Brain pericyte (primary cell): ENCODE results near the gene INHBC.
"Not testable (repeated sequence)": the region's sequence is repeated elsewhere in the genome, so short reads cannot be mapped to it uniquely, and the experiment has no call there.

Experiments used
- DNase-seq: peaks from one replicate; pipeline ENCODE4 v3.0.0-alpha.2; 2012; ENCODE audit warnings: low read depth, low spot score

Gene INHBC

GRCh38 chr12:57429473-57430111, 5.0 kb upstream of the INHBC start:
- DNase-seq, result no peak

- peak; percentile 17 for DNase-seq
These were observed 4.3 kb upstream of the INHBC start for GRCh38 chr12:57430112-57430930.

GRCh38 chr12:57430931-57431566, 3.5 kb upstream of the INHBC start, which contains the start of gene R3HDM2:
TSS of gene R3HDM2 (minus strand) at chr12:57431043. CDS start at chr12:57310428, 120,615 bp downstream.
- peak; percentile 83 for DNase-seq

DNA sequence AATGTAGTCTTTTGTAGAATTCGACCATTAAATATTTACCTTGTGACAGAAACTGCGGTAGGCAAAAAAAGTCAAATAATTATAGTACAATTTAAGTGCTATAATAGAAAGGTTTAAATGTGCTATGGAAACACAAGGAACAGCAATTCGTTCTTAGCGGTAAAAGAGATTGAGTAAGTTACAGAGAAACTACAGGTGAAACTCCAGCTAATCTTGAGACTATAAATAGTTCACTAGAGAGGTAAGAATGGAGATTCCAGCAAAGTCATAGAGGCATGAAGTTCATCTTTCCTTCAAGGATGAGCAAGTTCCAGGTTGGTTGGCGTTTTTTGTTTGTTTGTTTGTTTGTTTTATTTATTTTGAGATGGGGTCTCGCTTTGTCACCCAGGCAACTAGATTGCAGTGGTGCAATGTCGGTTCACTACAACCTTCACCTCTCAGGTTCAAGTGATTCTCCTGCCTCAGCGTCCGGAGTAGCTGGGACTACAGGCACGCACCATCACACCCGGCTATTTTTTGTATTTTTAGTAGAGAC, 2.9 kb upstream of the INHBC start:
- DNase-seq, result no peak

- no peak for DNase-seq
These were observed 1.2 kb upstream of the INHBC start for GRCh38 chr12:57433370-57433769.

GRCh38 chr12:57435293-57435692, 709 bp downstream of the INHBC start:
- DNase-seq, result no peak

DNA sequence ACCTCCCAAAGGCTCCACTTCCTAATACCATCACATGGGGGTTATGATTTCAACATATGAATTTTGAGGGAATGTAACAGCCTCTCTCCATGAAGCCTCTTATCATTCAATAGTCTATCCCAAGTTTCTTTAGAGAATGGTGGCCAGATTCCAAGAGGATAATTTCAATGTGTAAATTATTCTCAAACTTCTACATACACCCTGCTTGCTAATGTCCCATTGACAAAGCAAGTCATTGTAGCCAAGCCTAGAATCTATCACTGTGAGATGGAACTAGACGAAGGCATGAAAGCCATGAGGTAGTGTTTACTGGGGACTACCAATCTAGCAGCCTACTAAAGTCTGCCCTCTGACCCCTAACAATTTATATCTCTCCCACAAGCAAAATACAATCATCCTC, 3.8 kb downstream of the INHBC start:
- DNase-seq, result no peak

GRCh38 chr12:57439762-57440266, 5.2 kb downstream of the INHBC start:
- no peak for DNase-seq

- not testable (repeated sequence) for DNase-seq
These were observed 6.8 kb downstream of the INHBC start for GRCh38 chr12:57441393-57441792.

DNA sequence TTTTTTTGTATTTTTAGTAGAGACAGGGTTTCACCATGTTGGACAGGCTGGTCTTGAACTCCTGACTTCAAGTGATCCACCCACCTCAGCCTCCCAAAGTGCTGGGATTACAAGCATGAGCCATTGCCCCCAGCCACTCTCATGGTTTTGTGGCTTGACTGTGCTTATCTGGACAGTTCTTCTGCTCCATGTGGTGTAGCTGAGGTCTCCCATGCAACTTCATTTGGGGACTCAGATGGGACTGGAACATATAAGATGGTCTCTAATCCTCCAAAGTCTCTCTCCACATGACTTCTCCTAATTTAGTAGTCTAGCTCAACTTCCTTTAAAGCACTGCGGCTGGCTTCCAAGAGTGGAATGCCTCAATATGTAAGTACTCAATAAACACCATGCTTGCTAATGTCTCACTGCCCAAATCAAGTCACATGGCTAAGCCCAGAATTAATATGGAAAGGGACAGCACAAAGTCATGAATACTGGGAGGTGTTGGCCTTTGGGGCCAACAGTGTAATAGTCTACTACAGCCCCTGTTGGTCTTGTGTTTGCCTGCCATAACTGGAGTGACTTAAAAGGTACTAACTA, 7.4 kb downstream of the INHBC start:
- no peak for DNase-seq

- DNase-seq, result not testable (repeated sequence)
These were observed 9.8 kb downstream of the INHBC start for GRCh38 chr12:57444337-57444736.

DNA sequence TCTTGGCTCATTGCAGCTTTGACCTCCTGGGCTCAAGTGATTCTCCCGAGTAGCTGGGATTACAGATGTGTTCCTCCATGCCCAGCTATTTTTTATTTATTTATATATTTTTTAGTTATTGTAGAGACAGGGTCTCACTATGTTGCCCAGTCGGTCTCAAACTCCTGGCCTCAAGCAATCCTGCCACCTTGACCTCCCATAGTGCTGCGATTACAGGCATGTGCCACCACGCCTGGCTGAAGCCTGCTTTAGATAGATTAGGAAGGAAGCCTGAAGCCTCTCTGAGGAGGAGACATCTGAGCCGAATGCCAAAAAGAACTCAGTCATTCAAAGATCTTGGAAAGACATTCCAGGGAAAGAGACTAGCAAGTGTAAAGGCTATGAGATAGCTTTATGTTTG, 10.2 kb downstream of the INHBC start:
- no peak for DNase-seq

DNA sequence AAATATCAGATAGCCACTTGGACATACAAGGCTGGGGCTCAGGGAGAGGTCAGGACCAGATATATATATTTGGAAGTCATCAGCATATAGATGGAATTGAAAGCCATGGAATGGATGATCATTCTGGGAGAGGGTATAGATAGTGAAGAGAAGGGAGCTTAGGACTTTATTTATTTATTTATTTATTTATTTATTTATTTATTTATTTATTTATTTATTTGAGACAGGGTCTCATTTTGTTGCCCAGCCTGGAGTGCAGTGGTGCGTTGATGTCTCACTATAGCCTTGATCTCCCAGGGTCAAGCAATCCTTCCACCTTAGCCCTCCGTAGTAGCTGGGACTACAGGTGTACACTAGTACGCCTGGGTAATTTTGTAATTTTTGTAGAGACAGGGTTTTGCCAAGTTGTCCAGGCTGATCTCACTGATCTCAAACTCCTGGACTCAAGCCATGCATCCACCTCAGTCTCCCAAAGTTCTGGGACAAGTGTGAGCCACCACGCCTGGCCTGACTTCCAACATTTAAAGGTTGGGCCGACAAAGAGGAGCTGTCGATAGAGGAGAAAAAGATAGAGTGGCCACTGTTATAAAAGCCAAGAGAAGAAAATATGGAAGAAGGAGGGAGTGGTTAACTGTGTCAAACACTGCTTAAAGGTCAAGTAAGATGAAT, 11.8 kb downstream of the INHBC start:
- no peak for DNase-seq

GRCh38 chr12:57448669-57449068, 14.1 kb downstream of the INHBC start:
- no peak for DNase-seq

GRCh38 chr12:57449375-57449774, 14.8 kb downstream of the INHBC start:
- DNase-seq, result no peak

GRCh38 chr12:57450057-57450456, 15.5 kb downstream of the INHBC start:
- DNase-seq, result no peak

DNA sequence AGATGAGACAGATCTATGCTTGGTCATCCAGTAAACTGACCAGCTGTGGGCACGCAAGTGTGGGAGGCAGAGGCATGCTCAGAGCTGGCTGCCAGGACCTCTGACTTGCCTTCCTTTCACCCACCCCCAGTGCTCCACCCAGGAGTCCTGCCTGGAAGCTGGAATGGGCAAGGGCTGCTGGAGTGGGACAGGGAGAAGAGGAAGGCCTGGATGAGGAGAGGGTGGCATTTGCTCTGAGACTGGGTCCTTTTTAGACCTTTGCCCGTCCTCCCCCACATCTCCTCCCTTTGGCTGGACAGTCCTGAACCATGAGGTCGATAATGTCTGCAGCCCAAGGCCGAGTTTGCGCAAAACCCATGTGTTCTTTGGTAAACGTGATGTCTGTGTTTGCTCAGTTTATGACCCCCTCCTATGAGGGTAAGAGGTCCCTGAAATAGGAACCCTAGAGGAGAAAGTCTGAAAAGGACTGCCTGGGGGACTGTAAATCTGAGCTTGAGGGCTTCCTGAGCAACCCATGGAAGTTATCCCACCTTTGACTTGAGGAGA, 16.7 kb downstream of the INHBC start:
- DNase-seq, result no peak

DNA sequence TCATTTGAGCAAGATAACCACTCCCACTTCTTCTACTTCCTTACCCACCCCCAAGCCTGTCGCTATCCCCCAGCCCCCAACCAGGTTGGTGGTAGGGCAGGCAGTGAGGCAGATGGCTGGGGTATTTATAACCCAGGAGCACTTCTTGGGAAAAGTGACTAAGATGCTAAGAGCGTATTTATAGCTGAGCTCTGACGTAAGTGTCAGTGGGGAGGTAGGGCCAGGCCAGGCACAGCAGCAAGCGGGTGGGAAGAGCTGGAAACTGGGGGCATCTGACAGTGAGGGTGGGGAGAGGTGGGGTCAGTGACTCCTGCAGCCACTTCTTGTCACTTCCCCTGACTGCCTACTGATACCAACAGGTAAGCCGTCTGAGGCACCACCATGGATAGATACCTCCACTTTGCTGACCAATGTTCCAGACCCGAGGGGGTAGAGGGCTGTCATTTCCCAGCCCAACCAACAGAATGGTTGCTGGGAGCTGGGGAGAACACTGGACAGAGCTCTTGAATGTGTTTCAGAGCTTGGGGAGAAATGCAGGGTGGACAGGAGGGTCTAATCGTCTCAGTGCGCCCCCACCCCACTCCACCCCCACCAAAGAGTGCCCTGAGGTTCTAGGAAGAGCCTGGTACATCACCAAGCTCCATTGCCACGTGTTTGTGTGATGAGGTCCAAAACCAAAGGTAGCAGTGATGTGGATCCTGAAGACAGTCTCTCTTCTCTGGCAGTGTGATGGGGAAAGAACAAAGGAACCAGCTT, 17.8 kb downstream of the INHBC start:
- DNase-seq, result no peak

DNA sequence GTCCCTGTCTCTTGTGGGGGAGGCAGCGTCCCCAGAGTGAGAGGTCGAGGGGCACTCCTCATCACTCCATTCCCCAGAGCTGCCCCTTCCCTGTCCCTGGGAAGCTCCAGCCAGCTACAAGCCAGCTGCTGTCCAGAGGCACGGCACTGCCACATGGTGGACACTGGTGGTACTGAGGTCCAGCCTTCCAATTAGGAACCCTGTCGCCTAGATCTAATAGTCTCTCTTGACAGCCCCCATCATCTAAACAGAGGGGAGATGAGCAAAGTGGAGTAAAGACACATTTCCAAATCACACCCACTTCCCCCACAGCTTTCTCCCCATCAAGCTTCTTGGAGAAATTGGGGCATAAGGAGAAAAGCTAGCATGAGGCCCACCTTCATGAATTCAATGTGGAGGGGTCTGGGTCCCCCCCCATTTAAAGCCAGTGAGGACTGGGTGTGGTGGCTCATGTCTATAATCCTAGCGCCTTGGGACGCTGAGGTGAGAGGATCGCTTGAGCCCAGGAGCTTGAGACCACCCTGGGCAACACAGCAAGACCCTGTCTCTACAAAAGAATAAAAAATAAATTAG, 18.4 kb downstream of the INHBC start:
- no peak for DNase-seq

DNA sequence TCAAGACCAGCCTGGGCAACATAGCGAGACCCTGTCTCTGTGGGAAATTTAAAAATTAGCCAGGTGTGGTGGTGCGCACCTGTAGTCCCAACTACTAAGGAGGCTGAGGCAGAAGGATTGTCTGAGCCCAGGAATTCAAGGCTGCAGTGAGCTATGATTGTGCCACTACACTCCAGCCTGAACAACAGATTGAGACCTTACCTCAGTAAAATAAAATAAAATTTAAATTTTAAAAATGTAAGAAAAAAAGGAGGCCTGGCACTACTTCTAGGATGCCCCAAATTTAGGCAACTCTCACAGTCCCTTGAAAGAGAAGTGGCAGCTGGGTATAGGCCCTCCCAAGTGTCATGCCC, 19.6 kb downstream of the INHBC start:
- DNase-seq, result no peak
